Peyer's patch (tissue), 4 donors: ENCODE results near the gene ANKRD62.
"Not testable (repeated sequence)": the region's sequence is repeated elsewhere in the genome, so short reads cannot be mapped to it uniquely, and the experiment has no call there.

Source experiments
- CTCF ChIP-seq, 6 experiments: fragments of 450-650 bp in 4 of 6; fragments of 200-600 bp in 2 of 6; sonication (generic) in 1 of 6; IDR thresholded peaks; one replicate each; pipeline ENCODE4 v1.5.1; 2017 to 2019; ENCODE audit warnings: antibody characterized with exemption in 6 of 6, mild to moderate bottlenecking in 3 of 6, moderate library complexity in 1 of 6
- POLR2A ChIP-seq, 2 donors: fragments of 450-650 bp; IDR thresholded peaks; one replicate each; pipeline ENCODE4 v1.5.1; 2017; ENCODE audit warnings: antibody characterized with exemption in 2 of 2, mild to moderate bottlenecking in 2 of 2, moderate library complexity in 2 of 2

GRCh38 chr18:12122043-12122389 is 28.4 kb downstream of the ANKRD62 start:
- not testable (repeated sequence) for TF ChIP-seq CTCF, POLR2A (IDR thresholded peaks at IDR 0.05)
